Tibial nerve (tissue), 4 donors: ENCODE data around the gene ILDR2.

Experiments
- CTCF ChIP-seq, 5 experiments: fragments of 200-600 bp in 3 of 5; fragments of 450-650 bp in 2 of 5; sonication (generic) in 3 of 5; IDR thresholded peaks; one replicate each; pipeline ENCODE4 v1.5.1; 2016 to 2019; ENCODE audit warnings: antibody characterized with exemption in 5 of 5, mild to moderate bottlenecking in 3 of 5, moderate library complexity in 2 of 5
- EP300 ChIP-seq, 2 donors: sonication (generic); formaldehyde crosslinking; IDR thresholded peaks; one replicate each; pipeline ENCODE4 v1.6.1; 2017; ENCODE audit warnings: antibody characterized with exemption in 2 of 2, mild to moderate bottlenecking in 1 of 2

DNA sequence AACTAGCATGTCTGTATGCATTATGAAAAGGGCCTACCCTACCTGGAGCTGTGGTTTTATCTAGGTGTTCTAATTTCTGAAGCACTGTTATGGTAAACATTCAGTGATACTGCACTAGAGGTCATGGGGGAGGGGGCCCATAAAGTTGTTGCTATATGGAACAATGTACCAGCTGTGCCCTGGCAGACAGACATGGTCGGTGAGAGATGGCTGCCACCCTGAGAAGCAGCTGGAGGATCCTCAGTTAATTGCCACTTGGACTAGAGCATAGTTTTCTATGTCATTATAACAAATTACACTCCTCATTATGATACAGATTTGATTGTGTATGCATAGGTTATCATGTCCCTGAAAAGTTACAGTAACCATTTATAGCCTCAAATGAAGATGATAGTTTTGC is 45.4 kb downstream of the ILDR2 start:
- TF ChIP-seq EP300 (IDR thresholded peaks at IDR 0.05) (no peak), CTCF (IDR thresholded peaks at IDR 0.05) (no peak)
